H9 (cell line): ENCODE measurements around the gene RTN4R. TPM values are rescaled to one million over a fixed set of nuclear protein-coding genes. Genes with fewer than 3 reads are reported as not detected.

Experiments
- DNase-seq: peaks from one replicate; pipeline ENCODE4 v3.0.0-alpha.2; 2017
- H2AFZ ChIP-seq: one replicate; pipeline ENCODE4 v1.6.1; 2013; ENCODE audit warnings: mild to moderate bottlenecking, low read length, control low read depth, moderate library complexity
- H2AK5ac ChIP-seq: 2 replicates; pipeline ENCODE4 v1.6.1; 2013; ENCODE audit warnings: low read length, control low read depth, mixed read lengths; ENCODE audit not compliant: insufficient read length
- H2BK120ac ChIP-seq: one replicate; pipeline ENCODE4 v1.6.1; 2013; ENCODE audit warnings: low read depth, mild to moderate bottlenecking, low read length, control low read depth, inconsistent platforms; ENCODE audit not compliant: poor library complexity, severe bottlenecking
- H2BK12ac ChIP-seq: 2 replicates; pipeline ENCODE4 v1.6.1; 2013; ENCODE audit warnings: low read length, control low read depth, mixed read lengths, low read depth; ENCODE audit not compliant: insufficient read length
- H2BK15ac ChIP-seq: 2 replicates; pipeline ENCODE4 v1.6.1; 2013; ENCODE audit warnings: low read depth, low read length, control low read depth
- H2BK20ac ChIP-seq: one replicate; pipeline ENCODE4 v1.6.1; 2013; ENCODE audit warnings: low read depth, mild to moderate bottlenecking, low read length, control low read depth, inconsistent platforms; ENCODE audit not compliant: poor library complexity, severe bottlenecking
- H2BK5ac ChIP-seq: 2 replicates; pipeline ENCODE4 v1.6.1; 2013; ENCODE audit warnings: low read length, control low read depth, mixed read lengths; ENCODE audit not compliant: insufficient read length
- H3K14ac ChIP-seq: 2 replicates; pipeline ENCODE4 v1.6.1; 2013; ENCODE audit warnings: low read length, control low read depth; ENCODE audit not compliant: insufficient read depth
- H3K18ac ChIP-seq: 2 replicates; pipeline ENCODE4 v1.6.1; 2013; ENCODE audit warnings: low read depth, mild to moderate bottlenecking, mixed read lengths, low read length, control low read depth; ENCODE audit not compliant: insufficient read length
- H3K23ac ChIP-seq: 2 replicates; pipeline ENCODE4 v1.6.1; 2013; ENCODE audit warnings: low read length, control low read depth, mixed read lengths, low read depth; ENCODE audit not compliant: insufficient read length
- H3K23me2 ChIP-seq: 2 replicates; pipeline ENCODE4 v1.6.1; 2013; ENCODE audit warnings: low read depth, mild to moderate bottlenecking, mixed read lengths, low read length, control low read depth; ENCODE audit not compliant: insufficient read length, poor library complexity, severe bottlenecking
- H3K27ac ChIP-seq: 2 replicates; pipeline ENCODE4 v1.5.1; 2013; ENCODE audit warnings: low read length, control low read depth, mixed read lengths, low read depth; ENCODE audit not compliant: insufficient read length
- H3K27me3 ChIP-seq: 2 replicates; pipeline ENCODE4 v1.6.1; 2013; ENCODE audit warnings: low read length, control low read depth, inconsistent platforms; ENCODE audit not compliant: insufficient read depth
- H3K4ac ChIP-seq: 2 replicates; pipeline ENCODE4 v1.6.1; 2013; ENCODE audit warnings: low read depth, mild to moderate bottlenecking, control low read depth, inconsistent platforms, low read length, moderate library complexity
- H3K4me1 ChIP-seq: 2 replicates; pipeline ENCODE4 v1.6.1; 2013; ENCODE audit warnings: low read length, control low read depth, inconsistent platforms; ENCODE audit not compliant: insufficient read depth
- H3K4me2 ChIP-seq: 2 replicates; pipeline ENCODE4 v1.6.1; 2013; ENCODE audit warnings: low read length, control low read depth, mixed read lengths; ENCODE audit not compliant: insufficient read length, insufficient read depth
- H3K56ac ChIP-seq: 2 replicates; pipeline ENCODE4 v1.6.1; 2013; ENCODE audit warnings: low read depth, mild to moderate bottlenecking, mixed read lengths, low read length, control low read depth; ENCODE audit not compliant: insufficient read length
- H3K79me1 ChIP-seq: 2 replicates; pipeline ENCODE4 v1.6.1; 2013; ENCODE audit warnings: low read depth, mild to moderate bottlenecking, moderate library complexity, low read length, control low read depth, inconsistent platforms; ENCODE audit not compliant: insufficient read depth, poor library complexity, severe bottlenecking
- H3K79me2 ChIP-seq: 2 replicates; pipeline ENCODE4 v1.6.1; 2013; ENCODE audit warnings: low read length, control low read depth, inconsistent platforms; ENCODE audit not compliant: insufficient read depth
- H3K9ac ChIP-seq: 2 replicates; pipeline ENCODE4 v1.6.1; 2013; ENCODE audit warnings: low read length, control low read depth, mixed read lengths; ENCODE audit not compliant: insufficient read length; ENCODE audit errors: extremely low read depth
- H3K9me3 ChIP-seq: one replicate; pipeline ENCODE4 v1.6.1; 2013; ENCODE audit warnings: low read depth, low read length, inconsistent platforms; ENCODE audit not compliant: control insufficient read depth
- H3T11ph ChIP-seq: one replicate; pipeline ENCODE4 v1.6.1; 2013; ENCODE audit warnings: mild to moderate bottlenecking, low read length, control low read depth, inconsistent platforms
- H4K20me1 ChIP-seq: one replicate; pipeline ENCODE4 v1.6.1; 2013; ENCODE audit not compliant: control insufficient read depth, insufficient read length, insufficient read depth
- H4K5ac ChIP-seq: 2 replicates; pipeline ENCODE4 v1.6.1; 2013; ENCODE audit warnings: low read depth, mild to moderate bottlenecking, mixed read lengths, low read length, control low read depth; ENCODE audit not compliant: insufficient read length
- H4K8ac ChIP-seq: replicated peaks from 2 replicates; pipeline ENCODE4 v1.6.1; 2013; ENCODE audit warnings: low read length, control low read depth, mixed read lengths, low read depth; ENCODE audit not compliant: insufficient read length
- H4K91ac ChIP-seq: 2 replicates; pipeline ENCODE4 v1.6.1; 2013; ENCODE audit warnings: low read depth, mild to moderate bottlenecking, moderate library complexity, mixed read lengths, low read length, control low read depth; ENCODE audit not compliant: insufficient read length
- H3K27ac Mint-ChIP-seq, 3 experiments: 2 replicates in 2 of 3; 3 replicates in 1 of 3; pipeline ENCODE4 v1.8.0; 2020 to 2021; ENCODE audit warnings: mixed read lengths in 3 of 3, mild to moderate bottlenecking in 1 of 3, moderate library complexity in 1 of 3
- H3K27me3 Mint-ChIP-seq: 2 replicates; pipeline ENCODE4 v1.8.0; 2021; ENCODE audit warnings: low read depth, mild to moderate bottlenecking, moderate library complexity, mixed read lengths
- H3K36me3 Mint-ChIP-seq, 3 experiments: 2 replicates in 2 of 3; 3 replicates in 1 of 3; pipeline ENCODE4 v1.8.0; 2020 to 2021; ENCODE audit warnings: low read depth in 3 of 3, mixed read lengths in 3 of 3; ENCODE audit not compliant: insufficient read depth in 1 of 3
- H3K4me1 Mint-ChIP-seq, 2 experiments: 2 replicates each; pipeline ENCODE4 v1.8.0; 2020; ENCODE audit warnings: mixed read lengths in 2 of 2
- H3K4me3 Mint-ChIP-seq, 2 experiments: 2 replicates in 1 of 2; 3 replicates in 1 of 2; pipeline ENCODE4 v1.8.0; 2020 to 2021; ENCODE audit warnings: mild to moderate bottlenecking in 2 of 2, mixed read lengths in 2 of 2, moderate library complexity in 1 of 2
- H3K9me3 Mint-ChIP-seq, 2 experiments: 2 replicates in 1 of 2; 3 replicates in 1 of 2; pipeline ENCODE4 v1.8.0; 2020; ENCODE audit warnings: mild to moderate bottlenecking in 2 of 2, mixed read lengths in 2 of 2, moderate library complexity in 1 of 2
- CTCF ChIP-seq: fragments of 200-600 bp; sonication (generic); conservative IDR thresholded peaks from 3 replicates; pipeline ENCODE4 v1.8.0; 2021; ENCODE audit warnings: antibody characterized with exemption, mild to moderate bottlenecking
- WGBS: extraction: QIAGEN DNeasy Blood & Tissue Kit; methylation state at CpG from one replicate; pipeline ENCODE4 v1.1.7; 2013; ENCODE audit warnings: missing lambda C conversion rate, low lambda C conversion rate, mixed read lengths; ENCODE audit not compliant: insufficient read length; ENCODE audit errors: extremely low coverage; 5-methylcytosine and 5-hydroxymethylcytosine counted together
- total RNA-seq: library from RNA; stranded (reverse); gene quantifications from 2 replicates; pipeline ENCODE4 v1.2.1, GENCODE V29; 2021

RTN4R gene
- total RNA-seq, 1 experiment from 2014 or later = 19.0 TPM

GRCh38 chr22:20284471-20285086 is 16.5 kb upstream of the RTN4R start:
- Histone ChIP-seq H3K27me3 (no peaks in the 10 kb centered on the region), H2BK15ac (no peak overlapping the region), H4K8ac (no peak overlapping the region), H3K4me2 (no peak overlapping the region), H3K4ac (no peak overlapping the region), H3K4me1 (no peaks in the 10 kb centered on the region), H3K9me3 (no peaks in the 10 kb centered on the region), H3K23me2 (no peaks in the 10 kb centered on the region), H4K91ac (no peak overlapping the region), H4K5ac (no peak overlapping the region), H2BK12ac (no peak overlapping the region), H3K79me1 (no peaks in the 10 kb centered on the region), H3K56ac (no peak overlapping the region), H3K27ac (no peak overlapping the region), H2AK5ac (no peak overlapping the region), H2BK20ac (no peak overlapping the region), H3K23ac (no peak overlapping the region), H2BK5ac (no peak overlapping the region), H4K20me1 (no peaks in the 10 kb centered on the region), H3T11ph (no peak overlapping the region), H3K9ac (no peak overlapping the region), H2BK120ac (no peak overlapping the region), H2AFZ (no peak overlapping the region), H3K18ac (no peak overlapping the region), H3K14ac (no peak overlapping the region; the same call in 1 of the 2 replicates), H3K79me2 (no peaks in the 10 kb centered on the region)
- TF ChIP-seq CTCF = no peak
- Mint-ChIP-seq H3K27ac (peak overlapping the region in 1 of 3 experiments; percentile 81; a peak in 1 of 7 replicates), H3K9me3 (no peaks in the 10 kb centered on the region), H3K36me3 (no peaks in the 10 kb centered on the region), H3K4me1 (peaks cover 10 to 11% of the 10 kb centered on the region in 2 experiments), H3K27me3 (peaks cover 4% of the 10 kb centered on the region), H3K4me3 (no peak overlapping the region)
- no peak for DNase-seq
- no CpG with 5 or more reads among the region's 13 CpGs for WGBS
